Adrenal gland (tissue), 12 donors: ENCODE measurements around the gene SESTD1. TPM values are rescaled to one million over a fixed set of nuclear protein-coding genes. Genes with fewer than 3 reads are reported as not detected.

Experiments used
- DNase-seq, 7 donors: peaks; one replicate each; pipeline ENCODE4 v3.0.0-alpha.2; 2019 to 2020
- H3K27ac ChIP-seq, 5 donors: fragments of 200-600 bp; sonication (generic) in 4 of 5; 1 replicate in 3 of 5; 2 replicates in 2 of 5; pipeline versions ENCODE4 v1.5.1 to v1.8.0; 2016 to 2020; ENCODE audit warnings: mild to moderate bottlenecking in 1 of 5
- H3K27me3 ChIP-seq: fragments of 200-600 bp; 2 replicates; pipeline ENCODE4 v1.8.0; 2021
- H3K36me3 ChIP-seq, 2 donors: fragments of 200-600 bp; replicated peaks in 1 of 2; 1 replicate in 1 of 2; 2 replicates in 1 of 2; pipeline versions ENCODE4 v1.5.1 to v1.8.0; 2018 to 2022
- H3K4me1 ChIP-seq, 2 donors: fragments of 200-600 bp; replicated peaks in 1 of 2; 1 replicate in 1 of 2; 2 replicates in 1 of 2; pipeline versions ENCODE4 v1.5.1 to v1.8.0; 2018 to 2021
- H3K4me3 ChIP-seq, 4 donors: fragments of 200-600 bp; sonication (generic) in 3 of 4; one replicate each; pipeline ENCODE4 v1.5.1; 2016 to 2018
- H3K9me3 ChIP-seq, 3 donors: fragments of 200-600 bp; sonication (generic) in 1 of 3; replicated peaks in 1 of 3; 1 replicate in 2 of 3; 2 replicates in 1 of 3; pipeline versions ENCODE4 v1.5.1 to v1.8.0; 2016 to 2021
- CTCF ChIP-seq, 6 experiments: fragments of 450-650 bp in 4 of 6; fragments of 200-600 bp in 2 of 6; sonication (generic) in 1 of 6; IDR thresholded peaks; 1 replicate in 5 of 6; 2 replicates in 1 of 6; pipeline versions ENCODE4 v1.5.1 to v1.8.0; 2016 to 2021; ENCODE audit warnings: antibody characterized with exemption in 6 of 6, mild to moderate bottlenecking in 2 of 6, moderate library complexity in 1 of 6
- POLR2A ChIP-seq, 2 donors: fragments of 450-650 bp; IDR thresholded peaks; one replicate each; pipeline ENCODE4 v1.6.1; 2017; ENCODE audit warnings: antibody characterized with exemption in 2 of 2, mild to moderate bottlenecking in 2 of 2, moderate library complexity in 1 of 2
- WGBS, 4 donors: extraction: QIAGEN DNeasy Blood & Tissue Kit in 2 of 4; methylation state at CpG; one replicate each; pipeline versions ENCODE4 v1.1.5 to v1.1.7; 2013 to 2017; 5-methylcytosine and 5-hydroxymethylcytosine counted together
- intact Hi-C, 2 donors: fragments of 100-400 bp; cut with DNase I; formaldehyde crosslinking; loops; one replicate each; pipeline versions ENCODE4 v1.14.1 to v1.15.0; 2022 to 2023
- polyA plus RNA-seq, 3 donors: library from polyadenylated mRNA; stranded (reverse); fragments of 200-250 nt in 2 of 3; fragments of 350-450 nt in 1 of 3; fragmentation: Illumina TruSeq in 1 of 3; extraction: RNeasy Lipid Tissue Mini Kit (QIAGEN cat#74804) in 1 of 3; gene quantifications; one replicate each; pipeline ENCODE4 v1.2.3, GENCODE V29; 2013 to 2014
- total RNA-seq, 9 donors: library from RNA; depleted of rRNA in 4 of 9; stranded (reverse); fragments of >200 nt in 4 of 9; fragments of 120-200 nt in 1 of 9; fragmentation: NEBNext Ultra II Directional in 1 of 9; extraction: Animal tissue kit (Norgen Biotek cat#: 25700) in 1 of 9; gene quantifications; one replicate each; pipeline versions ENCODE4 v1.1.0 to v1.2.4, GENCODE V29; 2013 to 2023
- donor health status: healthy with polysubstance abuse.
- donor health status: Bipolar disorder and iron deficiency.
- donor health status: DM: yes; HTN: yes; CAD: no.
- donor health status: DM: no; HTN: no; CAD: no.
- donor health status: DM: no; HTN: no; CAD: no.
- donor health status: DM: yes; HTN: yes; CAD: no.

Gene SESTD1
- total and polyA plus RNA-seq, 12 donors: 4.7 to 28.2 (median 14.8) TPM

GRCh38 chr2:179302149-179302548, 37.5 kb upstream of the SESTD1 start:
- Histone ChIP-seq H3K4me1 (no peaks in the 10 kb centered on the region), H3K9me3 (no peaks in the 10 kb centered on the region), H3K27me3 (no peaks in the 10 kb centered on the region), H3K36me3 (no peaks in the 10 kb centered on the region), H3K4me3 (no peak overlapping the region), H3K27ac (no peak overlapping the region)
- TF ChIP-seq CTCF (IDR thresholded peaks at IDR 0.05): no peak
- TF ChIP-seq POLR2A (IDR thresholded peaks at IDR 0.05): no peak
- intact Hi-C loops: no loop called here
- no peak for DNase-seq
- WGBS, 4 donors: 77 to 87% (median 82%) methylated on average over 4 of the region's 4 CpGs

GRCh38 chr2:179298666-179299065, 34.0 kb upstream of the SESTD1 start:
- H3K27ac ChIP-seq: no peak overlapping the region
- no peak for DNase-seq
- H3K9me3 ChIP-seq: no peaks in the 10 kb centered on the region
- no peaks in the 10 kb centered on the region for H3K4me1 ChIP-seq
- WGBS, 4 donors: 84 to 91% (median 90%) methylated on average over 5 of the region's 5 CpGs
- no peaks in the 10 kb centered on the region for H3K36me3 ChIP-seq
- no peaks in the 10 kb centered on the region for H3K27me3 ChIP-seq
- TF ChIP-seq POLR2A (IDR thresholded peaks at IDR 0.05): no peak
- TF ChIP-seq CTCF (IDR thresholded peaks at IDR 0.05): no peak
- no peak overlapping the region for H3K4me3 ChIP-seq
- intact Hi-C loops: no loop called here

GRCh38 chr2:179297927-179298326, 33.3 kb upstream of the SESTD1 start:
- Histone ChIP-seq H3K27me3 (no peaks in the 10 kb centered on the region), H3K4me1 (no peaks in the 10 kb centered on the region), H3K4me3 (no peak overlapping the region), H3K9me3 (no peaks in the 10 kb centered on the region), H3K36me3 (no peaks in the 10 kb centered on the region), H3K27ac (no peak overlapping the region)
- 84 to 89% (median 85%) methylated on average over 2 of the region's 2 CpGs for WGBS, 4 donors
- no peak for DNase-seq
- intact Hi-C loops: no loop called here
- TF ChIP-seq CTCF (IDR thresholded peaks at IDR 0.05) (no peak), POLR2A (IDR thresholded peaks at IDR 0.05) (no peak)

- WGBS, 4 donors: 95 to 100% (median 97%) methylated on average over 1 of the region's 1 CpG
- no peaks in the 10 kb centered on the region for H3K36me3 ChIP-seq
- no peaks in the 10 kb centered on the region for H3K9me3 ChIP-seq
- no peaks in the 10 kb centered on the region for H3K27me3 ChIP-seq
- intact Hi-C loops: no loop called here
- no peak overlapping the region for H3K27ac ChIP-seq
- DNase-seq: no peak
- H3K4me1 ChIP-seq: no peaks in the 10 kb centered on the region
- no peak overlapping the region for H3K4me3 ChIP-seq
- TF ChIP-seq CTCF (IDR thresholded peaks at IDR 0.05) (no peak), POLR2A (IDR thresholded peaks at IDR 0.05) (no peak)
Observed at GRCh38 chr2:179290329-179290728, 25.7 kb upstream of the SESTD1 start.
